Neural crest cell (in vitro differentiated cells): ENCODE results near the gene WNT5A. TPM values are rescaled to one million over a fixed set of nuclear protein-coding genes. Genes with fewer than 3 reads are reported as not detected.
A peak's percentile ranks its signal among the peaks of the same experiment; 100 is the strongest.

Experiments
- DNase-seq: peaks from one replicate; pipeline ENCODE4 v3.0.0; 2021; ENCODE audit warnings: low read depth, mixed read lengths, low spot score
- H3K27ac Mint-ChIP-seq: one replicate; pipeline ENCODE4 v1.8.0; 2021; ENCODE audit warnings: mild to moderate bottlenecking, mixed read lengths; ENCODE audit not compliant: unreplicated experiment
- H3K27me3 Mint-ChIP-seq: 2 replicates; pipeline ENCODE4 v1.8.0; 2021; ENCODE audit warnings: low read depth, mild to moderate bottlenecking, mixed read lengths
- H3K36me3 Mint-ChIP-seq: 2 replicates; pipeline ENCODE4 v1.8.0; 2021; ENCODE audit warnings: low read depth, mild to moderate bottlenecking, mixed read lengths
- H3K4me1 Mint-ChIP-seq: 2 replicates; pipeline ENCODE4 v1.8.0; 2021; ENCODE audit warnings: mixed read lengths
- H3K4me3 Mint-ChIP-seq: one replicate; pipeline ENCODE4 v1.8.0; 2021; ENCODE audit warnings: mild to moderate bottlenecking, mixed read lengths
- H3K9me3 Mint-ChIP-seq: 2 replicates; pipeline ENCODE4 v1.8.0; 2021; ENCODE audit warnings: mixed read lengths
- total RNA-seq: library from RNA; stranded (reverse); gene quantifications from 2 replicates; pipeline ENCODE4 v1.2.1, GENCODE V29; 2021
- TF ChIP-seq, protein P1 (sequence below): fragments of 200-600 bp; sonication (generic); conservative IDR thresholded peaks from 2 replicates; pipeline ENCODE4 v1.5.0; 2021; ENCODE audit warnings: antibody characterized with exemption, mild to moderate bottlenecking

The WNT5A gene
- total RNA-seq, 1 donor from 2014 or later, result 14.4 TPM

DNA sequence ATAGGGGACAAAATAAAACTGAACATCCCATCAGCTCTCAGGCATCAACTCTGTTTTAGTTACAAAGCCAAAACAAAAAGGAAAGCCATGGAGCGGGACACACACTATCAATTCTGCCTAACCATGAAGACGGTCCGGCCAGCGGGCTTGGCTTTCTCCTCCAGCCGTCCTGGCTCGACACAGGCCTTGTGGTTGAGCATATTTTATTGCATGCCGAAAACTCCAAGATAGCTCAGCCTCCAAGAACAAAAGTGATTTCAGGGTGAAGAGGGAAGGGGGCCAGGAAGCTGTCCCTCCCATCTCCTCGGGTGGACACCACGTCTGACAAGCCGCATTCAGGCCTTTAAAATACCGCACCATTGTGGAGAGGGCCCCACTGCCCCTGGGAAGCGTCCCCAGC lies 31.2 kb downstream of the WNT5A start:
- no peak overlapping the region for H3K27ac Mint-ChIP-seq
- H3K27me3 Mint-ChIP-seq, result no peaks in the 10 kb centered on the region
- TF ChIP-seq, protein P1, sequence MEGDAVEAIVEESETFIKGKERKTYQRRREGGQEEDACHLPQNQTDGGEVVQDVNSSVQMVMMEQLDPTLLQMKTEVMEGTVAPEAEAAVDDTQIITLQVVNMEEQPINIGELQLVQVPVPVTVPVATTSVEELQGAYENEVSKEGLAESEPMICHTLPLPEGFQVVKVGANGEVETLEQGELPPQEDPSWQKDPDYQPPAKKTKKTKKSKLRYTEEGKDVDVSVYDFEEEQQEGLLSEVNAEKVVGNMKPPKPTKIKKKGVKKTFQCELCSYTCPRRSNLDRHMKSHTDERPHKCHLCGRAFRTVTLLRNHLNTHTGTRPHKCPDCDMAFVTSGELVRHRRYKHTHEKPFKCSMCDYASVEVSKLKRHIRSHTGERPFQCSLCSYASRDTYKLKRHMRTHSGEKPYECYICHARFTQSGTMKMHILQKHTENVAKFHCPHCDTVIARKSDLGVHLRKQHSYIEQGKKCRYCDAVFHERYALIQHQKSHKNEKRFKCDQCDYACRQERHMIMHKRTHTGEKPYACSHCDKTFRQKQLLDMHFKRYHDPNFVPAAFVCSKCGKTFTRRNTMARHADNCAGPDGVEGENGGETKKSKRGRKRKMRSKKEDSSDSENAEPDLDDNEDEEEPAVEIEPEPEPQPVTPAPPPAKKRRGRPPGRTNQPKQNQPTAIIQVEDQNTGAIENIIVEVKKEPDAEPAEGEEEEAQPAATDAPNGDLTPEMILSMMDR, result no peak
- peaks cover 6% of the 10 kb centered on the region for H3K4me1 Mint-ChIP-seq
- peaks cover 3% of the 10 kb centered on the region for H3K9me3 Mint-ChIP-seq
- no peaks in the 10 kb centered on the region for H3K36me3 Mint-ChIP-seq
- no peak for DNase-seq
- no peak overlapping the region for H3K4me3 Mint-ChIP-seq

DNA sequence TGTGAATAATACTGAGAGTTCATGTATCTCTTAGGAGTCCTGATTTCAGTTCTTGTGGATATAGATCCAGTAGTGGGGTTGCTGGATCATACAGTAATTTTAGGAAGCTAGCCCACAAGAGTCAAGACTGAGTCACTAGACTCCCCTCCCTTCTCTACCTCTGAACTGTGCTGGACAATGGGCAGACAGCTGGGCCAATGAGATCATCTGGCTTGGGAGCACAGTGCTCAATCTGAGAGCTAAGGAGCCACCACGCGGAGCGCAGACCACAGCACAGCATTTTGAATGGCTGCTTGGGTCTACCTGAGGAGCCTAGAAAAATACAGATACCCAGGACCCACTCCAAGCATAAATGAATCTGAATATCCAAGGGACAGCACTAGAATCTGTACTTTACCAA lies 32.5 kb downstream of the WNT5A start:
- Mint-ChIP-seq H3K4me1 (peaks cover 6% of the 10 kb centered on the region), H3K36me3 (no peaks in the 10 kb centered on the region), H3K4me3 (no peak overlapping the region), H3K27me3 (no peaks in the 10 kb centered on the region), H3K9me3 (no peaks in the 10 kb centered on the region), H3K27ac (no peak overlapping the region)
- TF ChIP-seq, protein P1, result no peak
- DNase-seq, result no peak

DNA sequence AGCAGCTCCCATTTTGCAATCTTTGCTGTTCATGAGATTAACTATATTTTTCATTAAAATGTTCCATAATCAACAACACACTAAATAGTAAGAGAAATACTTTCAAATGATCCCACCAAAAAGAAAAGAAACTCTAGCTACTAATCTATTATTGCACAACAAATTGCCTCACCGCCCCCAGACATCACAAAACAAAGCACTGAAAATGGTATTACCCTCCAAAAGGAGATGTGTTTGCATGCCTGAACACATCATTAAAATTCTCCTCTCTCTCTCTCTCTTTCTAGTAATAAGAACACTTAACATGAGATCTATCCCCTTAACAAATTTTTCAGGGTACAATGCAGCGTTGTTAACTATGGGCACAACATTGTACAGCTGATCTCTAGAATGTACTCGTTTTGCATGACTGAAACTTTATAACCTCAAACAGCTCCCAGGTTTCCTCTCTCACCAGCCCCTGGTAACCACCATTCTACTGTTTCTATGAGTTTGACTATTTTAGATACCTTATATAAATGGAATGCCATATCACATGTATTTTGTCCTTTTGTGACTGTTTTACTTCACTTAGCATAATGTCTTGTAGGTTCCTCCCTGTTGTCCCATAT lies 33.1 kb downstream of the WNT5A start:
- TF ChIP-seq, protein P1, result no peak
- no peaks in the 10 kb centered on the region for H3K9me3 Mint-ChIP-seq

DNA sequence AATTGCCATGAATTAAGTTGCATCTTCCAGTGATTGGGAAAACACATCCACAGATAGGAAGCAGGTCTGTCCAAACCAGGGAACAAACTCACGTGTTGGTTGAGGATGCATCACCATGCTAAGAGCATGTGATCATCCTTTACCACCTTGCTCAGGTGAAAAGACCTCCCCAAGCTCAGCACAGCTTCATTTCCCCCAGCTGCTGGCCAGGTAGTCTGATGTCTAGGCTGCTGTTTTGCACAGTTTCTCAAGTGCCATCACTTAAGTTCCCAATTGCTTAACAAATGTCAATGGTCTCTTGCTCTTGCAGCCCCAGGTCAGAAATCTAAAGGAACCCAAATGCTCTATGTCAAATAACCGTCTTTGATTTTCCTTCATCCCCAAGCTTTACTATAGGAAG lies 34.2 kb downstream of the WNT5A start:
- H3K4me3 Mint-ChIP-seq, result no peak overlapping the region
- no peak overlapping the region for H3K27ac Mint-ChIP-seq
- no peaks in the 10 kb centered on the region for H3K27me3 Mint-ChIP-seq
- no peak for DNase-seq
- TF ChIP-seq, protein P1, result no peak
- no peaks in the 10 kb centered on the region for H3K9me3 Mint-ChIP-seq
- no peaks in the 10 kb centered on the region for H3K36me3 Mint-ChIP-seq
- peaks cover 6% of the 10 kb centered on the region for H3K4me1 Mint-ChIP-seq

More for the DNA sequence above, 33.1 kb downstream of the WNT5A start:
- peaks cover 6% of the 10 kb centered on the region for H3K4me1 Mint-ChIP-seq
- no peaks in the 10 kb centered on the region for H3K27me3 Mint-ChIP-seq
- H3K27ac Mint-ChIP-seq, result no peak overlapping the region
- no peaks in the 10 kb centered on the region for H3K36me3 Mint-ChIP-seq
- no peak overlapping the region for H3K4me3 Mint-ChIP-seq
- no peak for DNase-seq

DNA sequence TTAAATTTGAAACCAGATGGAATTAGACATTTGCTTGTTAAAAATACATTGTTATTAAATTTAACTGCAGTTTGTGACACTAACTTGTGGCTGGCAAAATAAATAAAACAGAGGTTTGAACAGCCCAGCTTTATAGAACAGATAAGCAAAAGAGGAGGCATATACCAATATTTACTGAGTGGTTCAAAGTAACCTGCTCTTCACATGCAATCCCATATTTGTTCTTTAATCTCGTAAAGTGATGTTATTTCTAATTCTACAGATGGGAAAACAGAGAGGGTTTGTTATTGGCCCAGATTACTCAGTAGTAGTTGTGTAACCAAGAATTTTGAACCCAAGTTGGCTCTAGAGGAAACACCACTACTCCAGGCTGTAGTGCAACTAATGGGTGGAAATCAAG lies 37.6 kb downstream of the WNT5A start:
- Mint-ChIP-seq H3K27me3 (no peaks in the 10 kb centered on the region), H3K4me3 (no peak overlapping the region), H3K27ac (no peak overlapping the region), H3K36me3 (no peaks in the 10 kb centered on the region), H3K9me3 (no peaks in the 10 kb centered on the region), H3K4me1 (peaks cover 6% of the 10 kb centered on the region)
- TF ChIP-seq, protein P1, result no peak
- DNase-seq, result no peak

DNA sequence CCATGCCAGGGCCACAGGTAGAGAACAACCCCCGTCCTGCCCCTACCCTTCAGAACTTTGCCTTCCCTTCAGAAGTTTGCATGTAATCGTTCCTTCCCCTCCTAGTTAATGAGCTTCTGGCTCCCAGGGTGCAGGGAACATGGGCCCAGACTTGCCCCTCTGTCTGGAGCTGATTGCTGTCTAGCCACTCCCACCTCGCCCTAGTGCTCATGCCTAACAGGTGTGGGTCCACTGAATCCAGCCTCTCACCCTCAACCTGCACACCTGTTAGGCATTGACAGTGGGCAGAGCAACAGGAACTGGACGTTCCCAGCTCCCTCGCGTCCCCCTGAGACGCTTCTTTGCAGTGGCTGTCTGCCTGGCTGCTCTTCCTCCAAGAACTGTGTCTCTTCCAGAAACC lies 40.3 kb downstream of the WNT5A start:
- TF ChIP-seq, protein P1, result no peak
- Mint-ChIP-seq H3K27me3 (no peaks in the 10 kb centered on the region), H3K27ac (peak overlapping the region; percentile 45), H3K4me1 (no peaks in the 10 kb centered on the region), H3K36me3 (no peaks in the 10 kb centered on the region), H3K4me3 (no peak overlapping the region), H3K9me3 (no peaks in the 10 kb centered on the region)
- DNase-seq, result no peak
